Suprapubic skin (tissue), 4 donors: ENCODE data around the gene KDELR3. TPM values are rescaled to one million over a fixed set of nuclear protein-coding genes. Genes with fewer than 3 reads are reported as not detected.

Experiments used
- DNase-seq, 2 donors: peaks; one replicate each; pipeline ENCODE4 v3.0.0-alpha.2; 2019; ENCODE audit warnings: low spot score in 2 of 2
- H3K27ac ChIP-seq: fragments of 200-600 bp; sonication (generic); one replicate; pipeline ENCODE4 v1.5.1; 2019
- H3K27me3 ChIP-seq: fragments of 200-600 bp; sonication (generic); one replicate; pipeline ENCODE4 v1.5.1; 2019
- H3K36me3 ChIP-seq: fragments of 200-600 bp; sonication (generic); one replicate; pipeline ENCODE4 v1.5.1; 2019
- H3K4me1 ChIP-seq: fragments of 200-600 bp; sonication (generic); one replicate; pipeline ENCODE4 v1.5.1; 2019
- H3K4me3 ChIP-seq: fragments of 200-600 bp; sonication (generic); one replicate; pipeline ENCODE4 v1.5.1; 2019; ENCODE audit warnings: mild to moderate bottlenecking
- H3K9me3 ChIP-seq: fragments of 200-600 bp; sonication (generic); one replicate; pipeline ENCODE4 v1.5.1; 2019
- CTCF ChIP-seq, 2 donors: fragments of 200-600 bp in 1 of 2; fragments of 450-650 bp in 1 of 2; sonication (generic) in 1 of 2; IDR thresholded peaks; one replicate each; pipeline ENCODE4 v1.5.1; 2016 to 2019; ENCODE audit warnings: antibody characterized with exemption in 2 of 2, mild to moderate bottlenecking in 1 of 2, moderate library complexity in 1 of 2
- EP300 ChIP-seq: sonication (generic); formaldehyde crosslinking; IDR thresholded peaks from one replicate; pipeline ENCODE4 v1.6.1; 2017; ENCODE audit warnings: antibody characterized with exemption
- POLR2A ChIP-seq, 2 donors: fragments of 450-650 bp; IDR thresholded peaks; one replicate each; pipeline ENCODE4 v1.6.1; 2017; ENCODE audit warnings: antibody characterized with exemption in 2 of 2, mild to moderate bottlenecking in 2 of 2, moderate library complexity in 2 of 2
- POLR2AphosphoS5 ChIP-seq, 3 donors: sonication (generic); formaldehyde crosslinking; IDR thresholded peaks; one replicate each; pipeline ENCODE4 v1.6.1; 2017; ENCODE audit warnings: antibody characterized with exemption in 3 of 3
- WGBS: methylation state at CpG from one replicate; pipeline ENCODE4 v1.1.5; 2018; 5-methylcytosine and 5-hydroxymethylcytosine counted together
- total RNA-seq, 4 donors: library from RNA; depleted of rRNA; stranded (reverse); fragments of >200 nt; gene quantifications; one replicate each; pipeline ENCODE4 v1.1.0, GENCODE V29; 2016

The KDELR3 gene
- total RNA-seq, 4 donors from 2014 or later = 2.8 to 6.7 (median 3.9) TPM

GRCh38 chr22:38422611-38423511, 45.0 kb upstream of the KDELR3 start:
- Histone ChIP-seq H3K36me3 (no peaks in the 10 kb centered on the region), H3K27me3 (no peaks in the 10 kb centered on the region), H3K4me1 (peaks cover 10% of the 10 kb centered on the region), H3K27ac (no peak overlapping the region), H3K9me3 (no peaks in the 10 kb centered on the region), H3K4me3 (no peak overlapping the region)
- WGBS = 57% methylated on average over 20 of the region's 21 CpGs
- TF ChIP-seq POLR2AphosphoS5 (IDR thresholded peaks at IDR 0.05) (no peak), CTCF (IDR thresholded peaks at IDR 0.05) (no peak), EP300 (no peak), POLR2A (IDR thresholded peaks at IDR 0.05) (no peak)
- no peak for DNase-seq

DNA sequence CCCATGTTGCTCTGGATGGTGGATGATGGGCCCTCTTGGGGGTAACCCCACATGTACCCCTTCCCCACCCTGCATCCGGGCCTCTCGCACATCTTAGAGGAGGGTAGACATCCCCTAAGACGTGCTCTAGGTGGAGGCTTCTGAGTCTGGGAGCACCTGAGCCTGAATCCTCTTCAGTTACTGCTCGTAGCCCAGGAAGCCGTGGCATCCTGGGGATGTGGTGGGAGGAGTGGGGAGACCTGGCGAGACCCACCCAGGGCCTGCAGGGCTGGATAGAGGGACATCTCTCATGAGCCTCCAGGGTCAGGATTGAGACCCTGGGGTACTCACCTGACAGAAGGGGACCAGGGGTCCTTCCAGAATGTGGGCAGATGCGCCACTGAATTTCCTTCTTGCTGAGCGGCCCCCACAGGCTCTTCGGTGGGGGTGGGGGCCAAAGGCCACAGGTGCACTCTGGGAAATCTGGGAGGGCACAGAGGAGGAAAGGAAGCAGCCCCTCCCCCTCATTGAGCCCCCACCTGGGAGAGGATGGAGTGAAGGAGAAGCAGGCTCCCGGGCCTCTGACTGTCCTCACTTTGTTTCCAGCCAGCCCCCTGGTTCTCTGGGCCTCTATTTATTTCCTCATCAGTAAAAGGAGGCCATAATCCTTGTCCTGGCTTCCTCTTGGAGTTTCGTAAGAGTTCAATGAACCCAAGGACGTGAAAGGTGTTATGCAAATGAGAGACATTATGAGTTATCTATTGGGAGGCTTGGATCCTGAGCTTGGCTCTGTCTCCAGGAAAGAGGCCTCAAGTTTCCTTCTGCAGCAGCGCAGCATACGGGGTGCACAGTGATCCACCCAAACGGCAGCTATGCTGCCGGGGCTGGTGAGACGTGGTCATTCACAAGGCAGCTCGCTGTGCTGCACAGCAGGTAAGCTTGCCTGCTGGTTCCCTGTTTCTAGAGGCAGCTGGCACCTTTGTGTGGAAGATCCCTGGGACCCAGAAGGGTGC, 44.1 kb upstream of the KDELR3 start:
- Histone ChIP-seq H3K4me1 (peaks cover 10% of the 10 kb centered on the region), H3K27me3 (no peaks in the 10 kb centered on the region), H3K9me3 (no peaks in the 10 kb centered on the region), H3K36me3 (no peaks in the 10 kb centered on the region), H3K27ac (no peak overlapping the region), H3K4me3 (no peak overlapping the region)
- no peak for DNase-seq
- WGBS = 54% methylated on average over 8 of the region's 18 CpGs
- TF ChIP-seq POLR2AphosphoS5 (IDR thresholded peaks at IDR 0.05) (no peak), CTCF (IDR thresholded peaks at IDR 0.05) (no peak), EP300 (no peak), POLR2A (IDR thresholded peaks at IDR 0.05) (no peak)

DNA sequence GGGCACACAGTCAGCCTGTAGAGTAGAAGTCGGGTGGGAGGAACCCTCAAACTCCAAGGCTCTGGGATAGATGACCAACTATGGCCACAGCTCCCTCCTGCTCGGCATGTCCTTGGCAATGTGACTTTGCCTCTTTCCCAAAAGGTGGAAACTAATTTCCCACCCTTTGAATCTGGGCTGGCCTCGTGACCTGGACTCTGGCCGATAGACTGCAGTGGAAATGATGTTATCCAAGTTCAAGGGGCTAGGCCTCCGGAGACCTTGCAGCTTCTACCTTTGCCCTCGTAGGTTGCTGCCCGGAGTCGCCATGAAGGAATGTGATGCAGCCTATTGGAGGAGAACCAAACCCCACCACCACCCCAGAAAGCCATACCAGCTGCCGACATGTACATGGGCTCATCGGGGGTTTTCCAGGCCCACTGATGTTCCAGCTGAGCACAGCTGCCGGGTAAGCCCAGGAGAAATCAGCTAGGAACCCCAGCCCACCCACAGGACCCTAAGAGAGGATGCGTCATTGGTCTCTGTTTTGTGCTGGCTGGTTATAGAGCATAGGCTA, 43.3 kb upstream of the KDELR3 start:
- H3K4me1 ChIP-seq = peaks cover 10% of the 10 kb centered on the region
- TF ChIP-seq CTCF (IDR thresholded peaks at IDR 0.05) (no peak), POLR2A (IDR thresholded peaks at IDR 0.05) (no peak), EP300 (no peak), POLR2AphosphoS5 (IDR thresholded peaks at IDR 0.05) (no peak)
- H3K36me3 ChIP-seq = no peaks in the 10 kb centered on the region
- H3K9me3 ChIP-seq = no peaks in the 10 kb centered on the region
- no peak overlapping the region for H3K4me3 ChIP-seq
- H3K27ac ChIP-seq = no peak overlapping the region
- no peaks in the 10 kb centered on the region for H3K27me3 ChIP-seq
- 95% methylated on average over 4 of the region's 12 CpGs for WGBS
- no peak for DNase-seq

GRCh38 chr22:38426628-38427027, 41.3 kb upstream of the KDELR3 start:
- Histone ChIP-seq H3K9me3 (no peaks in the 10 kb centered on the region), H3K36me3 (no peaks in the 10 kb centered on the region), H3K27me3 (no peaks in the 10 kb centered on the region), H3K4me3 (no peak overlapping the region), H3K27ac (no peak overlapping the region), H3K4me1 (peaks cover 10% of the 10 kb centered on the region)
- WGBS = no CpG with 5 or more reads among the region's 17 CpGs
- DNase-seq = no peak
- TF ChIP-seq CTCF (IDR thresholded peaks at IDR 0.05) (no peak), POLR2A (IDR thresholded peaks at IDR 0.05) (no peak), EP300 (no peak), POLR2AphosphoS5 (IDR thresholded peaks at IDR 0.05) (no peak)
